Mesothelial cell of epicardium (in vitro differentiated cells): ENCODE data around the gene TSFM. TPM values are rescaled to one million over a fixed set of nuclear protein-coding genes. Genes with fewer than 3 reads are reported as not detected.

ENCODE experiments used
- DNase-seq, 2 experiments: peaks; one replicate each; pipeline ENCODE4 v3.0.0; 2021; ENCODE audit warnings: low spot score in 2 of 2; ENCODE audit not compliant: unreplicated experiment in 2 of 2
- H3K27ac Mint-ChIP-seq: 2 replicates; pipeline ENCODE4 v1.8.0; 2021; ENCODE audit warnings: mixed read lengths
- H3K27me3 Mint-ChIP-seq: 2 replicates; pipeline ENCODE4 v1.8.0; 2021; ENCODE audit warnings: low read depth, mixed read lengths
- H3K36me3 Mint-ChIP-seq: 2 replicates; pipeline ENCODE4 v1.8.0; 2021; ENCODE audit warnings: mixed read lengths
- H3K4me1 Mint-ChIP-seq: 2 replicates; pipeline ENCODE4 v1.8.0; 2021; ENCODE audit warnings: mixed read lengths
- H3K4me3 Mint-ChIP-seq: 2 replicates; pipeline ENCODE4 v1.8.0; 2021; ENCODE audit warnings: mild to moderate bottlenecking, moderate library complexity, mixed read lengths
- H3K9me3 Mint-ChIP-seq: 2 replicates; pipeline ENCODE4 v1.8.0; 2021; ENCODE audit warnings: mixed read lengths
- CTCF ChIP-seq: fragments of 200-600 bp; sonication (generic); IDR thresholded peaks from one replicate; pipeline ENCODE4 v1.5.0; 2021; ENCODE audit warnings: antibody characterized with exemption; ENCODE audit not compliant: unreplicated experiment
- total RNA-seq: library from RNA; stranded (reverse); gene quantifications from 3 replicates; pipeline ENCODE4 v1.2.1, GENCODE V29; 2021

The TSFM gene
- 23.4 to 31.6 TPM (median 26.2 TPM) in 3 replicates for total RNA-seq

DNA sequence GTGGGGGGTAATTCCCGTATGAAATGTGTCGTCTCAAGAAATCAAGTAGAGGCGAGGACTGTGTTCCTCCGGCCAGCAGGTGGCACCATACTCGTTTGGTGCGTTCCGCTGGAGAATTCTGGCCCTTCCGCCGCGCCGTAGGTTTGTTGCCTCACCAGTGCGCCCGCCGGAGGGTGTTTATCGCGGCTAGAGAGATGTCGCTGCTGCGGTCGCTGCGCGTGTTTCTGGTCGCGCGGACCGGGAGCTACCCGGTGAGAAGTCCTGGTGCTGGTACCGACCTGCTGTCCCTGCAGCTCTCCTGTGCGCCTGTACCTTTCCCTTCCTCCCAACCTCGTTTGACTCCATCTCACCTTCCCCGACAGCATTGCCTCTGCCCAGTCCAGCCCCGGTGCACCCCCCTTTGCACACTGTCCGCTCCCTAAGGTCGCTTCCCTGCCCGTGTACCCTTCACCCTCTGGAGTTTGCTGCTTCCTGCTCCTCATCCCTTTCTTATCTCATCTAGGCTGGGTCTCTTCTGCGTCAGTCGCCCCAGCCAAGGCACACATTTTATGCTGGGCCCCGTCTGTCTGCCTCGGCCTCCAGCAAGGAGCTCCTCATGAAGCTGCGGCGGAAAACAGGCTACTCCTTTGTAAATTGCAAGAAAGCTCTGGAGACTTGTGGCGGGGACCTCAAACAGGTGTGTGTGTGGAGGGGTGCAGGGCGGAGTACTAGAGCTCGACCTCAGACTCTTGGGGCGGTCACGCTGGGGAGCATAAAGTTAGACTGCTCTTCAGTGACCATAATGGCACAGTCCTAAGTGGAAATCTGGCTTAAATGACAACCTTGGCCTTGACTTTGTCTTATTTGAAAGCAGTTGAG, at the start of gene TSFM:
Gene TSFM, plus strand, starts transcription at position 180 of the 858 bp plus-strand sequence. Its CDS starts 15 bp downstream, at position 195.
- Mint-ChIP-seq H3K9me3 (no peaks in the 10 kb centered on the region), H3K36me3 (peaks cover 16% of the 10 kb centered on the region), H3K27me3 (no peaks in the 10 kb centered on the region), H3K4me1 (peaks cover 11% of the 10 kb centered on the region), H3K27ac (peak within 1 kb of the TSS; percentile 93), H3K4me3 (peak within 1 kb of the TSS; percentile 95)
- peak; percentile 93 to 96 for DNase-seq
- peak; percentile 82 for TF ChIP-seq CTCF

DNA sequence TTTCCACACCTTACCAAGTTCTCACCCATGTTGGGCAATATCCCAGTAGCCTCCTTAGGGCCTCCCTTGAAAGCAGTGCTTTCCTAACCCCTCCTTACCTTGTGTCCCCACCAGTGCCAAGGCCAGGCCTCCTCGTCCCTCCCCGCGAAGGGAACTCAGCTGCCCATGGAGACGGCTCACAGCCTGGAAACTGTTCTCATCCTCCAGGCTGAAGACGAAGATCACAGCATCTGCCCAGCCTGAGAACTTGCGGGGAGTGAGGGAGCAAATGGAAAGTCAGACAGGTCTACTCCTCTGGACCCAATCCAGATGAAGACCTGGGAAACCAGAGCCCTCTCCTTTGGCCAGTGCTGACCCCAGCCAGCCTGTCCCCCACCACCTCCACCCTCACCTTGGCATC, 48.7 kb upstream of the TSFM start:
- Mint-ChIP-seq H3K9me3 (no peaks in the 10 kb centered on the region), H3K4me3 (no peak overlapping the region), H3K4me1 (peaks cover 11% of the 10 kb centered on the region), H3K27ac (no peak overlapping the region), H3K36me3 (no peaks in the 10 kb centered on the region), H3K27me3 (peaks cover 89% of the 10 kb centered on the region)
- DNase-seq = no peak
- no peak for TF ChIP-seq CTCF

DNA sequence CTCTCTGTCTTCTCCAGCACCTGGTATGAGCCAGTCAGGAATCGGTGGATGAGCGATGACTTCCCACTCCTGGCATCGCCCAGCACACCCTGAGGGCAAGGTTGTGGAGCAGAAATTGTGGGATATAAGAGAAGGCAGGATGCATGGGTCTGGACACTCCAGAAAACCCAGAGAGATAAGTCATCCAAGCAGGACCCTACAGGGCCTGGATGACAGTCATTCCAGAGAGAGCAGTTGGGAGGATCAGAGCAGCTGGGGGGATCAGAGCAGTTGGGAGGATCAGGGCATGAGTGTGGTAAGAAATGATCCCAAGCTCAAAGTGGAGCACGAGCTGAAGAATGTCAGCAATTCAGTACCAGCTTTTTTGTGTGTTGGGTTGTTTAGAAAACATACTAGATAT, 48.0 kb upstream of the TSFM start:
- TF ChIP-seq CTCF = no peak
- no peaks in the 10 kb centered on the region for H3K9me3 Mint-ChIP-seq
- no peak for DNase-seq
- peaks cover 89% of the 10 kb centered on the region for H3K27me3 Mint-ChIP-seq
- H3K36me3 Mint-ChIP-seq = no peaks in the 10 kb centered on the region
- no peak overlapping the region for H3K4me3 Mint-ChIP-seq
- H3K27ac Mint-ChIP-seq = no peak overlapping the region
- peaks cover 15% of the 10 kb centered on the region for H3K4me1 Mint-ChIP-seq

- H3K27me3 Mint-ChIP-seq = peaks cover 88% of the 10 kb centered on the region
- H3K27ac Mint-ChIP-seq = no peak overlapping the region
- H3K4me3 Mint-ChIP-seq = no peak overlapping the region
- no peak for TF ChIP-seq CTCF
- H3K4me1 Mint-ChIP-seq = peaks cover 15% of the 10 kb centered on the region
- H3K9me3 Mint-ChIP-seq = no peaks in the 10 kb centered on the region
- no peaks in the 10 kb centered on the region for H3K36me3 Mint-ChIP-seq
- no peak for DNase-seq
Measured at GRCh38 chr12:57735198-57735855, 47.3 kb upstream of the TSFM start.

DNA sequence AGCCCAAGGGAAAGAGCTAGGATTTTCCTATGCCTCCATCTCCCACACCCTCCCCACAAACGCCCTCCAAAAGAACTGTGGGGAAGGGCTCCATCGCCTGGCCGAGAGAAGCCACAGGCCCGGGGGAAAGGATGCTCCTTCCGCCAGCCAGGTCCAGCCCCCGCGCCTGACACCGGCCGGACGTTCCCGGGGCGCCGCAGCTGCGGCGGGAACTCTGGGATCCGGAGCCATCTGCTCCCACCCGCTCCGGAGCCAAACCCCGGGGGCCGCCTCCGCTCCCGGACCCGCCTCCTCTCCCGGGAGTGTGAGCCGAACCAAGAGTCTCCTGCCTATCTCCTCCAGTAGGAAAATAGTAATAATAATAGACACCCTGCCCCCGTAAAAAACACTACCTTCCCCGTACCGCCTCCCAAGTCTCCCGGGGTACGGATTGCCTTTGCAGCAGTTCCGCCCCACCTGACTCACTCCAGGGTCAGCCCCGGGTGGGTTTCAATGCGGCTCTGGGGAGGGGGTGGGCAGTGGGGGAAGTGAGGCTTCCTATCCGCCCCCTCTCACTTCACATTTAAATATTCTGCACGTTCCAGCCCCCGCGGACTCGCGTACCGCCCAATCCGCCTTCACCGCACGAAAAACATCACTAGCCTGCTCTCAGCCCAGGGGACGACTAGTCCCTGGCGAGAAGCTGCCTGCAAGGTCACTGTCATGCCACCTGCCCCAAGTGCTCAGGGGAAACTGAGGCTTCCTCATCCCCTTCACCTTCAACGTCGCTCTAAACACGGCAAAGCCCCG, 46.4 kb upstream of the TSFM start:
- no peak overlapping the region for H3K27ac Mint-ChIP-seq
- H3K36me3 Mint-ChIP-seq = no peaks in the 10 kb centered on the region
- no peak for TF ChIP-seq CTCF
- H3K9me3 Mint-ChIP-seq = no peaks in the 10 kb centered on the region
- no peak for DNase-seq
- H3K4me1 Mint-ChIP-seq = peaks cover 15% of the 10 kb centered on the region
- peak overlapping the region; percentile 54 for H3K4me3 Mint-ChIP-seq
- peaks cover 88% of the 10 kb centered on the region for H3K27me3 Mint-ChIP-seq
